A549 (cell line): Measurements from ENCODE around the gene SLC38A4. TPM values are rescaled to one million over a fixed set of nuclear protein-coding genes. Genes with fewer than 3 reads are reported as not detected.

Experiments used
- ATAC-seq, 2 experiments: fragments of 200-7000 bp in 1 of 2; fragments of >200 bp in 1 of 2; cut with Nextera tagmentation in 1 of 2; cut with Tn5 transposase in 1 of 2; 3 replicates each; pipeline versions ENCODE4 v1.8.0 to v1.9.1; 2018 to 2020; ENCODE audit warnings: mild to moderate bottlenecking in 1 of 2, moderate library complexity in 1 of 2
- CTCF ChIA-PET: fragments of 300-600 bp; sonication (Branson Sonifier 250); formaldehyde crosslinking; extraction: SDS; loops from one replicate; lab custom pipeline; 2021; ENCODE audit warnings: antibody characterized with exemption, inconsistent platforms; lab: Yijun Ruan, JAX
- POLR2A ChIA-PET: fragments of 350-600 bp; formaldehyde crosslinking; extraction: SDS; loops from one replicate; lab custom pipeline; 2021; ENCODE audit warnings: antibody characterized with exemption, inconsistent platforms; lab: Yijun Ruan, JAX
- DNase-seq, 2 experiments: peaks; one replicate each; pipeline versions ENCODE4 v3.0.0 to v3.0.0-alpha.2; 2011 to 2016; ENCODE audit warnings: low read depth in 1 of 2, low spot score in 1 of 2
- FAIRE-seq: peaks from 2 replicates; lab custom pipeline; 2011; peaks lifted over from hg19 to GRCh38; lab: Jason Lieb, UNC
- H3K27ac ChIP-seq, 2 experiments: fragments of >200 bp; sonication (Bioruptor Twin); formaldehyde crosslinking; 3 replicates each; pipeline ENCODE4 v1.5.1; 2016 to 2017
- H3K4me1 ChIP-seq: fragments of >200 bp; sonication (Bioruptor Twin); formaldehyde crosslinking; 3 replicates; pipeline ENCODE4 v1.6.1; 2016
- H3K4me2 ChIP-seq: fragments of >200 bp; sonication (Bioruptor Twin); formaldehyde crosslinking; 3 replicates; pipeline ENCODE4 v1.6.1; 2016
- H3K4me3 ChIP-seq: fragments of >200 bp; sonication (Bioruptor Twin); formaldehyde crosslinking; 3 replicates; pipeline ENCODE4 v1.5.1; 2016
- H3K9me3 ChIP-seq: fragments of >200 bp; sonication (Bioruptor Twin); formaldehyde crosslinking; 3 replicates; pipeline ENCODE4 v1.6.1; 2016
- BHLHE40 ChIP-seq: IDR thresholded peaks from 2 replicates; pipeline ENCODE4 v1.6.1; 2012; ENCODE audit warnings: low read depth, low read length, inconsistent platforms
- CEBPB ChIP-seq, 2 experiments: fragments of >200 bp in 1 of 2; sonication (Bioruptor Twin) in 1 of 2; formaldehyde crosslinking in 1 of 2; IDR thresholded peaks; 2 replicates each; pipeline ENCODE4 v1.6.1; 2012 to 2016
- EP300 ChIP-seq, 2 experiments: fragments of >200 bp; sonication (Bioruptor Twin); formaldehyde crosslinking; IDR thresholded peaks; 2 replicates in 1 of 2; 3 replicates in 1 of 2; pipeline ENCODE4 v1.6.1; 2016 to 2017
- FOSB ChIP-seq: fragments of 250-450 bp; sonication (Bioruptor Pico); IDR thresholded peaks from 2 replicates; pipeline ENCODE4 v1.5.0; 2020; ENCODE audit warnings: mild to moderate bottlenecking, moderate library complexity
- FOXS1 ChIP-seq: fragments of 250-450 bp; sonication (Bioruptor Pico); IDR thresholded peaks from 2 replicates; pipeline ENCODE4 v1.5.0; 2020; ENCODE audit warnings: mild to moderate bottlenecking, moderate library complexity
- HOXB13 ChIP-seq: fragments of 250-450 bp; sonication (Bioruptor Pico); IDR thresholded peaks from 2 replicates; pipeline ENCODE4 v1.5.0; 2020; ENCODE audit warnings: low read depth, mild to moderate bottlenecking, moderate library complexity
- JUNB ChIP-seq: fragments of >200 bp; sonication (Bioruptor Twin); formaldehyde crosslinking; IDR thresholded peaks from 2 replicates; pipeline ENCODE4 v1.6.1; 2016
- MAZ ChIP-seq: fragments of 150-350 bp; IDR thresholded peaks from 2 replicates; pipeline ENCODE4 v1.6.1; 2014; ENCODE audit warnings: antibody characterized with exemption, low read depth, low read length, borderline replicate concordance
- POLR2A ChIP-seq: IDR thresholded peaks from 2 replicates; pipeline ENCODE4 v1.6.1; 2012; ENCODE audit warnings: mild to moderate bottlenecking, low read length
- RFX5 ChIP-seq: fragments of 450-650 bp; IDR thresholded peaks from 2 replicates; pipeline ENCODE4 v1.7.1; 2014; ENCODE audit warnings: antibody characterized with exemption, mild to moderate bottlenecking, moderate library complexity
- RNF2 ChIP-seq: fragments of 200-600 bp; sonication (generic); IDR thresholded peaks from 2 replicates; pipeline ENCODE4 v1.6.1; 2016; ENCODE audit warnings: low read depth, mild to moderate bottlenecking, antibody characterized with exemption, moderate library complexity, borderline replicate concordance
- TP53 ChIP-seq: fragments of 250-450 bp; sonication (Bioruptor Pico); IDR thresholded peaks from 2 replicates; pipeline ENCODE4 v1.5.0; 2021; ENCODE audit warnings: mild to moderate bottlenecking, moderate library complexity
- ZC3H11A ChIP-seq: fragments of 450-650 bp; IDR thresholded peaks from 2 replicates; pipeline ENCODE4 v1.6.1; 2014; ENCODE audit warnings: antibody characterized with exemption, mild to moderate bottlenecking
- WGBS: methylation state at CpG from one replicate; pipeline ENCODE4 v1.1.6; 2017; ENCODE audit errors: missing lambda C conversion rate; 5-methylcytosine and 5-hydroxymethylcytosine counted together
- polyA plus RNA-seq, 4 experiments: library from polyadenylated mRNA; depleted of rRNA in 3 of 4; stranded (reverse); fragments of >200 nt; fragmentation: RNase III in 1 of 4; extraction: RNeasy Plus Mini Kit Qiagen cat#74134 plus additional on column Dnase treatment in 1 of 4; gene quantifications; 2 replicates in 3 of 4; 3 replicates in 1 of 4; pipeline ENCODE4 v1.2.3, GENCODE V29; 2011 to 2017
- TF ChIP-seq, protein P1 (sequence below): fragments of 200-600 bp; sonication (generic); IDR thresholded peaks from 2 replicates; pipeline ENCODE4 v1.6.1; 2016; ENCODE audit warnings: antibody characterized with exemption, mild to moderate bottlenecking, moderate library complexity
- TF ChIP-seq, protein P2 (sequence below): fragments of >200 bp; sonication (Bioruptor Twin); formaldehyde crosslinking; IDR thresholded peaks from 2 replicates; pipeline ENCODE4 v1.6.1; 2016
- TF ChIP-seq, protein P3 (sequence below): fragments of 250-450 bp; sonication (Bioruptor Pico); IDR thresholded peaks from 2 replicates; pipeline ENCODE4 v1.5.0; 2020; ENCODE audit warnings: low read depth, mild to moderate bottlenecking, moderate library complexity
- TF ChIP-seq, protein P4 (sequence below): fragments of 250-450 bp; sonication (Bioruptor Pico); IDR thresholded peaks from 2 replicates; pipeline ENCODE4 v1.5.0; 2021; ENCODE audit warnings: mild to moderate bottlenecking, moderate library complexity, borderline replicate concordance

SLC38A4 gene
- polyA plus RNA-seq, 2 of the 4 experiments (the other 2 are of a cell fraction) = 0.09 to 0.30 TPM

DNA sequence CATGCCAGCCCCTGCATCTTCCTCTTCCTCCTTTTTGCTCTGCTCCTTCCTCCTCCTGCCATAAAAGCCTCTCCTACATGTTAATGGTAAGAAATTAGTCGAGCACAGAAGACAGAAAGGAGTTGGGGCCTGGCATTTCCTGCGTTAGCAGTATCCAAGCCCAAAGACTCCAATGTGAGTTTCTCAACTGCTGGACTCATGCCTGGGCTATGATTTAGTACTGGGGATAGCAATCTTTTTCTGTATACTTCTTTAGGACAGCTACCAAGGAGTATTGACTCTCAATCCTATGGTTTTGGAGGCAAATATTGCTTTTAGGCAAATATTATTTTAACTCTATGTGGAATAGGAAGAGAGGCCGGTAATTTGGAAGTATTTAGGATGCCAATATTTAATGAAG, 18.0 kb upstream of the SLC38A4 start:
- no peak for FAIRE-seq
- no peak for ATAC-seq
- 45% methylated on average over 3 of the region's 3 CpGs for WGBS
- no peak overlapping the region for H3K27ac ChIP-seq
- no peak overlapping the region for H3K4me2 ChIP-seq
- TF ChIP-seq, protein P1, sequence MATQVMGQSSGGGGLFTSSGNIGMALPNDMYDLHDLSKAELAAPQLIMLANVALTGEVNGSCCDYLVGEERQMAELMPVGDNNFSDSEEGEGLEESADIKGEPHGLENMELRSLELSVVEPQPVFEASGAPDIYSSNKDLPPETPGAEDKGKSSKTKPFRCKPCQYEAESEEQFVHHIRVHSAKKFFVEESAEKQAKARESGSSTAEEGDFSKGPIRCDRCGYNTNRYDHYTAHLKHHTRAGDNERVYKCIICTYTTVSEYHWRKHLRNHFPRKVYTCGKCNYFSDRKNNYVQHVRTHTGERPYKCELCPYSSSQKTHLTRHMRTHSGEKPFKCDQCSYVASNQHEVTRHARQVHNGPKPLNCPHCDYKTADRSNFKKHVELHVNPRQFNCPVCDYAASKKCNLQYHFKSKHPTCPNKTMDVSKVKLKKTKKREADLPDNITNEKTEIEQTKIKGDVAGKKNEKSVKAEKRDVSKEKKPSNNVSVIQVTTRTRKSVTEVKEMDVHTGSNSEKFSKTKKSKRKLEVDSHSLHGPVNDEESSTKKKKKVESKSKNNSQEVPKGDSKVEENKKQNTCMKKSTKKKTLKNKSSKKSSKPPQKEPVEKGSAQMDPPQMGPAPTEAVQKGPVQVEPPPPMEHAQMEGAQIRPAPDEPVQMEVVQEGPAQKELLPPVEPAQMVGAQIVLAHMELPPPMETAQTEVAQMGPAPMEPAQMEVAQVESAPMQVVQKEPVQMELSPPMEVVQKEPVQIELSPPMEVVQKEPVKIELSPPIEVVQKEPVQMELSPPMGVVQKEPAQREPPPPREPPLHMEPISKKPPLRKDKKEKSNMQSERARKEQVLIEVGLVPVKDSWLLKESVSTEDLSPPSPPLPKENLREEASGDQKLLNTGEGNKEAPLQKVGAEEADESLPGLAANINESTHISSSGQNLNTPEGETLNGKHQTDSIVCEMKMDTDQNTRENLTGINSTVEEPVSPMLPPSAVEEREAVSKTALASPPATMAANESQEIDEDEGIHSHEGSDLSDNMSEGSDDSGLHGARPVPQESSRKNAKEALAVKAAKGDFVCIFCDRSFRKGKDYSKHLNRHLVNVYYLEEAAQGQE = no peak
- TF ChIP-seq FOXS1 (no peak), RFX5 (no peak), RNF2 (no peak), POLR2A (no peak), CEBPB (IDR thresholded peaks at IDR 0.05) (no peak)
- TF ChIP-seq, protein P2, sequence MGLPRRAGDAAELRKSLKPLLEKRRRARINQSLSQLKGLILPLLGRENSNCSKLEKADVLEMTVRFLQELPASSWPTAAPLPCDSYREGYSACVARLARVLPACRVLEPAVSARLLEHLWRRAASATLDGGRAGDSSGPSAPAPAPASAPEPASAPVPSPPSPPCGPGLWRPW = no peak
- no peak for DNase-seq
- H3K4me3 ChIP-seq = no peak overlapping the region
- no peaks in the 10 kb centered on the region for H3K4me1 ChIP-seq
- peaks cover 3% of the 10 kb centered on the region; the same call in 1 of the 3 replicates for H3K9me3 ChIP-seq
- CTCF ChIA-PET = no interaction called here
- POLR2A ChIA-PET = no interaction called here

DNA sequence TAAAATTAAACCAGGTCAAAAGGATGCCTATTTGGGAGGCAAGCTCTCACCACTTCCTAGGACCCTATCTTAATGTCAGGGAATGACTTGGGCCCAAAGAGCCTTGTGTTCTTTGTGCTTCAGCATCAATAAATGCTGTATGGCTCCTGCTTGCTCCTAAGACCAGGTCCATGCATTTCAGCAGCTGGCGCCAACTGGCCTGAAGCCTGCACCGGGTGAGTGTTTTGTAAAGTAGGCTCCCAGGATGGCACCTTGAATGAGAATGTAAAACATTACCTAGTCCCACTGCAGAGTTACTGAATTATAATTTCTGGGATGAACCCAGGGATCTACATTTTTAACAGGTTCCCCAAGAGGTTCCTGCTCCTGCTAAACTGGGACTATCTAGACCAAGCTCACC, 16.1 kb upstream of the SLC38A4 start:
- no peaks in the 10 kb centered on the region for H3K4me1 ChIP-seq
- peaks cover 1% of the 10 kb centered on the region; the same call in 1 of the 3 replicates for H3K9me3 ChIP-seq
- H3K4me2 ChIP-seq = no peak overlapping the region
- 100% methylated on average over 2 of the region's 2 CpGs for WGBS
- CTCF ChIA-PET = no interaction called here
- ATAC-seq (no peak), FAIRE-seq (no peak)
- POLR2A ChIA-PET = no interaction called here
- TF ChIP-seq JUNB (no peak), FOXS1 (no peak), BHLHE40 (no peak), FOSB (CRISPR knock-in tag) (no peak), EP300 (IDR thresholded peaks at IDR 0.05) (no peak), TP53 (CRISPR knock-in tag) (no peak), ZC3H11A (no peak), HOXB13 (CRISPR knock-in tag) (no peak), MAZ (no peak)
- TF ChIP-seq, protein P3, sequence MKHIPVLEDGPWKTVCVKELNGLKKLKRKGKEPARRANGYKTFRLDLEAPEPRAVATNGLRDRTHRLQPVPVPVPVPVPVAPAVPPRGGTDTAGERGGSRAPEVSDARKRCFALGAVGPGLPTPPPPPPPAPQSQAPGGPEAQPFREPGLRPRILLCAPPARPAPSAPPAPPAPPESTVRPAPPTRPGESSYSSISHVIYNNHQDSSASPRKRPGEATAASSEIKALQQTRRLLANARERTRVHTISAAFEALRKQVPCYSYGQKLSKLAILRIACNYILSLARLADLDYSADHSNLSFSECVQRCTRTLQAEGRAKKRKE (CRISPR knock-in tag) = no peak
- TF ChIP-seq, protein P1 = no peak
- TF ChIP-seq, protein P4, sequence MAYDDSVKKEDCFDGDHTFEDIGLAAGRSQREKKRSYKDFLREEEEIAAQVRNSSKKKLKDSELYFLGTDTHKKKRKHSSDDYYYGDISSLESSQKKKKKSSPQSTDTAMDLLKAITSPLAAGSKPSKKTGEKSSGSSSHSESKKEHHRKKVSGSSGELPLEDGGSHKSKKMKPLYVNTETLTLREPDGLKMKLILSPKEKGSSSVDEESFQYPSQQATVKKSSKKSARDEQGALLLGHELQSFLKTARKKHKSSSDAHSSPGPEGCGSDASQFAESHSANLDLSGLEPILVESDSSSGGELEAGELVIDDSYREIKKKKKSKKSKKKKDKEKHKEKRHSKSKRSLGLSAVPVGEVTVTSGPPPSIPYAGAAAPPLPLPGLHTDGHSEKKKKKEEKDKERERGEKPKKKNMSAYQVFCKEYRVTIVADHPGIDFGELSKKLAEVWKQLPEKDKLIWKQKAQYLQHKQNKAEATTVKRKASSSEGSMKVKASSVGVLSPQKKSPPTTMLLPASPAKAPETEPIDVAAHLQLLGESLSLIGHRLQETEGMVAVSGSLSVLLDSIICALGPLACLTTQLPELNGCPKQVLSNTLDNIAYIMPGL (CRISPR knock-in tag) = no peak
- TF ChIP-seq, all 56 proteins: peak for 0
- no peak overlapping the region for H3K27ac ChIP-seq
- H3K4me3 ChIP-seq = no peak overlapping the region
- DNase-seq = no peak
